Fibroblast of upper back skin (primary cell): Measurements from ENCODE around the gene LTBP2.

Experiments
- DNase-seq: peaks from one replicate; pipeline ENCODE4 v3.0.0-alpha.2; 2013

The LTBP2 gene

DNA sequence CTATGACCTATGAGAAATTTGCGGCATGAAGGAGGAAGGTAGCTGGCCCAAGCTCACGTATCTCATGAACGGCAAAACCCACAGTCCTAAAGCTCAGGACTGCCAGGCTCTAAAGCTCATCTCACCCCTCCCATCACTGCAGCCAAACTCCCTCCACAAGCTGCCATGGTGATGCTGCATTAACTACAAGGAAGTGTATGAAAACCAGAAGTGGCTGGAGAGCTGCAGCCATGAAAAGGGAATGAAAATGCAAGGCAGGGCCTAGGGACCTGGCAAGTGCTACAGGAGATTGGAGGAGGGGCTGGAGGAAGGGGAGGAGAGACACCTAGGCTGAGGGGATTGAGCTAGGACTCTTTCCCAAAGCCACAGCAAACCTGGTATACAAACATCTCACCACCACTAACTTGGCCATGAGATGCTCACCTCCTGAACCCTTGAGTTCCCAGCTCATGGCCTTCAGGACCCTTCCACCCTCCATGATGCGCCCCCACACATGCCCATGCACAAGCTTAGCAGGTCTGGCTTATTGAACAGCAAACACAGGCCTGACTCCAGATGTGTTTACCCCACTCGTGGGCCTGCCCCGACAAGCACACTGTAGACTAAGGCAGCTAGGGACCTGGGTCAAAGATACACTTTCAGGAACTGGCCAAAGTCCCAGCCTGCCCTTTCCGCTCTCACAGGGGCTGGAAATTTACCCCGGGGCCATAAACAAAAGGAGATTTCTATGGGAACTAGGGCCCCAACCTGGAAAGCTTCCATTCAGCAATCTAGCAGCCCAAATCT, 42.0 kb downstream of the LTBP2 start:
- no peak for DNase-seq

DNA sequence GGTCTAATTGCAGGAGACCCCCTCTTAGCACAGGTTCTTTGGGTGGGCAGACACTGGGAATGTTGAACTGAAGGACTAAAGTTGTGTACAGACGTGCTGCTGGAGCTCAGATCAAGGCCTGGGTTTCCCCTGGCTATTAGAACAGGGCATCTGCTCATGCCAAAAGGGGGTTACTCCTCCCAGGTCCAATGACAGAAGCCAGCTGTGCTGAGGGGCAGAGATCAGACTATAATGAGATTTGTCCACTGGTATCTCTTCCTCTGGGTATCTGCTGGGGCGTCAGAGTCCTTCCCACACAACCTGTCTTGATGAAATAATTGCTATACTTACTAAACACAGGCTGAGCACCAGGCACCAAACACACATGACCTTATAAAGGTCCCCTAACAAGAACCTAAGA, 42.6 kb downstream of the LTBP2 start:
- DNase-seq, result no peak

DNA sequence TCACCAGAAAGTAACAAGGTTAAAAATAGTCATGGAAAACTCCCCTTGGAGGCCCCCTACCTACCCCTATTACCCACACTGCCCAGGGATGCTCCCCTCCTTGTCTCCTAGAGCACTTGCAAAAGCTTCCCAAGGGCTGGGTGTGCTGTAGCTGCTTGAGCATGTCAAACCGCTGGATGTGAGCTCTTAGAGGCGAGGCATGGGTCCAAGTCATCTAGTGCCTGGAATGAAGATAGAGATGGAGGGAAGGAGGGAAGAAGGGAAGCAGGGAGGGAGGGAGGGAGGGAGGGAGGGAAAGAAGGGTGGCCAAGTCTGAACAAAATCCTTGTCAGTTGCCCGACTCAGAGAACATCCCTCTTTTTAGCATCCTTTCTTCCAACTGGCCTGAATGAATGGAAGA, 43.1 kb downstream of the LTBP2 start:
- DNase-seq, result peak; percentile 79

DNA sequence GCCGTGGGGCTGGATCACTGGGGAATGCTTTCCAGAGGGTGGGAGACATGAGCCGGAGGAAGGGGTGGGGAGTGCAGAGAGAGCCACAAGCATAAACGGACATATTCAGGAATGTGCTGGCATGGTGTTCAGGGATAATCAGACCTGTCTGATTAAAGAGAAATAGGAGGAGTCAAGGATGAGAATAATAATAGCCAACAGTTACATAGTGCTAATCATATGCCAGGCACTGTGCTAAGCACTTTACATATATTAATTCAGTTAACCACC, 43.7 kb downstream of the LTBP2 start:
- no peak for DNase-seq

DNA sequence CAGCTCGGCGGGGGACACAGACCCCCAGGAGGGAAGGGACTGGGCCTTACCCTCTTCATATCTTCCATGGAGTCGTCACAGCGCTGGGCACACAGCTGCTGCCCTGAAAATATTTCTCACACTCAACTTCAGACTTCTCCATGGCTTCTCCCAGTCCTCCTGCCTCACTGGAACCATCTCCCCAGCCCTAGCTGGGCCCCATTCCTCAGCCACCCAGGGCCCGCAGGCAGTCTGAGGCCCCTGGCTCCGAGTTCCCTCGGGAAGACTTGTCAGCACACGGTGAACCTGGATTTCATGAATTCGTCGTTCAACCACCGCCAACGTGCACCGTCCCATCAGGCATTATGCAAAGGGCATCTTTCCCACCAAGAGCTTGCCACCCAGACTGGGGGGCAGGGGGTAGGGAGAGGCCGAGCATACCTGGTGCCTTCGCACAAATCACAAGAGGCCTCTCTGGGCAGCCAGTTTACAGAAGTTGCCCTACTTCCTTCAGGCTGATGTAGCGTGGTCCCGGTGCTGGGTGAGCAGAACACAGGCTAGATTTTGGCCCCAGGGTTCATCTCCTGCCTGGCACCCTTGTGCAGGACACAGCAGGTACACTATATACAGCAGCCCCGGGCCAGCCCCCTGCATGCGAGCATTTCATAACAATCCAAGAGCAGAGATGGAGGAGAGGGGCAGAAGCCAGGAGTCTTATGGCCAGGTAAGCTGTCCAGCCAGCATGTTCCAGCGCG, 44.2 kb downstream of the LTBP2 start:
- DNase-seq, result no peak

DNA sequence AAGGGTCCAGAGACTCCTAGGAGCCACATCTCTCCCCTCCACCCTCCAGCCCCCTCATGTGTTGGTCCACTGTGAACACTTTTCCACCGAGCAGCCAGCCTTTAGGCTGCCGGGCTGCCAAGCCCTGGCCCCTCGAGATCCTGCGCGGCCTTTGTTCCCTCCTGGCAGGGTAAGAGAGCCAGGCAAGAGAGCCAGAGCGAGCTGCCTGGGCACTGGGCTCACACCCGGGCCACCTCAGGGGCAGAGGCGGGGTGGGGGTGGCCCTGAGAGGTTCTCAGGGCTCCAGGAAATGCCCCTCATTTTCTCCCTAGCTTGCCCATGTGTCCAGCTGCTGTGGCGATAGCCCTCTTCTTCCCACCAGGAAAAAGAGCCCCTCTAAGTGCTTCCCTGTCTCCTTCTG, 44.8 kb downstream of the LTBP2 start:
- DNase-seq, result no peak

DNA sequence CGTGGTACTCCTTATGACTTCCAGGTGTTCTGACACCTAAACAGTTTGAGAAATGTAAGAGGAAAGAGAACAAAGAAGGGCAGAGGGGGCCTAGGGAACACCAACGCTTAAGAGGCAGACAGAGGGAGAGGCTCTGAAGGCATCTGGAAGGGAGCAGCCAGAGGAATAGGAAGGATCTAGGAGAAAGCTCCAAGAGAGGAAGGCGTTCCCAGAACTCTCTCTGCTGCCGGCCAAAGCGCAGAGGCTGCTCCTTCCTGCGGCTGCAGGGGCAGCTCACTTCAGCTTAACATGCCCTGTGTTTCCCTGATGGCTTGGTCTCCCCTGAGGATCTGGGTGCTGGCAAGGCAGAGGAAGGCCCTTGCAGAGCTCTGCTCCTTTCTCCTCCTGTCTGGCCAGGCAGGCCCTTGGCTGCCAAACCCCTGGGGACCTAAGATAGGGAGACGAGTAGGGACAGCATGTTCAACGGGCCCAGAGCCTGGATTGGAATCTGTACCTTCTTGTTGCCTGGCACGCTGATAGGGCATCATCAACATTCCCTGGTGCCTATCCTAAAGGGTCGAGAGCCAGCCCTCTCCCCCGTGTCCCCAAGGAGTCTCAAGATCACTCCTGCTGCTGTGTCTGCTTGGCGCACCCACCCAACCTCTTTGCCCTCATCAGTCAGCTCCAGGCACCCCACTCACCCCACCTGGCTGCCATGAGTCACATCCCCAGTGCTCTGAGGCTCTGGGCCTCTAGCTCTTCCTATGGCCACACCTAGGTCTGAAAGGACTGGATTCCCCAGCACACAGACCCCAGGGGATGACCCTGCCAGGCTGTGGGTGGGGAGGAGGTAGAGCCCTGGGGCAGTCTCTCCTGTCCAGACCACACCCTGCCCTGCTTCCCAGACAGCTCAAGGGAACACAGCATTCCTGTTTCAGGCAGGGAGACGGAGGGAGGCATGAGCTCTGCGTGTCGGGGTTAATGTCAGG, 45.6 kb downstream of the LTBP2 start:
- no peak for DNase-seq

DNA sequence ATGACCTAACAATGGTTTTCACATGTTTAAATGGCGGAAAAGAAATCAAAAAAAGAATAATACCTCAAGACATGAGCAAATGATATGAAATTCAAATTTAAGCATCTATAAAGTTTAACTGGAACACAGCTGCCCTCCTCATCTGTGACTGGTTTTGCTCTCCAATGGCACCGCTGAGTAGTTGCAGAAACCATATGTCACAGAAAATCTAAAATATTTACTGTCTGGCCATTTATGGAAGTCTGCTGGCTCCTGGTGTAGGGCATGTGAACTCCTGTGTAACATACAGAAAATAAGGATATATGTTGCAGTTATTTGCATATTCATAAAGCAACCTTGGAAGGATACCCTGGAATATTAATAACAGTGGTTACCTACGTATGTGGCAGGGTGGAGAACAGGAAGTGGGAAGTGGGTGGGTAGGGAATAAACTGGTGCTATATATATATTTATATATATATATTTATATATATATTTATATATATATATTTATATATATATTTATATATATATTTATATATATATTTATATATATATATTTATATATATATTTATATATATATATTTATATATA, 48.4 kb downstream of the LTBP2 start:
- no peak for DNase-seq

DNA sequence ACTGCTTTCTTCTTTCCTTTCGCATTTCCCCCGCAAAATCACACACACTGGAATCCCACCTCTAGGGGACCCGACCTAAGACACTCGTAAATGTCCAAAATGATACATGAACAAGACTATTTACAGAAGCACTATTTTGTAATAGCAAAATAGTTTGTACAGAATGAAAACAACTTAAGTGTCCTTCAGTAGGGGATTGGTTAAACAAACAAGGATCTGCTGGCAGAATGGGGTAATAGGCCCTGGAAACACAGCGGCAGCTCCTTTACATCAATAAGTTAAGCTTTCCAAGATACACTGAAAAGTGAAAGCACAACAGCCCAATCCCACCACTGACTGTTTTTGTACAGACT, 48.8 kb downstream of the LTBP2 start:
- DNase-seq, result no peak

DNA sequence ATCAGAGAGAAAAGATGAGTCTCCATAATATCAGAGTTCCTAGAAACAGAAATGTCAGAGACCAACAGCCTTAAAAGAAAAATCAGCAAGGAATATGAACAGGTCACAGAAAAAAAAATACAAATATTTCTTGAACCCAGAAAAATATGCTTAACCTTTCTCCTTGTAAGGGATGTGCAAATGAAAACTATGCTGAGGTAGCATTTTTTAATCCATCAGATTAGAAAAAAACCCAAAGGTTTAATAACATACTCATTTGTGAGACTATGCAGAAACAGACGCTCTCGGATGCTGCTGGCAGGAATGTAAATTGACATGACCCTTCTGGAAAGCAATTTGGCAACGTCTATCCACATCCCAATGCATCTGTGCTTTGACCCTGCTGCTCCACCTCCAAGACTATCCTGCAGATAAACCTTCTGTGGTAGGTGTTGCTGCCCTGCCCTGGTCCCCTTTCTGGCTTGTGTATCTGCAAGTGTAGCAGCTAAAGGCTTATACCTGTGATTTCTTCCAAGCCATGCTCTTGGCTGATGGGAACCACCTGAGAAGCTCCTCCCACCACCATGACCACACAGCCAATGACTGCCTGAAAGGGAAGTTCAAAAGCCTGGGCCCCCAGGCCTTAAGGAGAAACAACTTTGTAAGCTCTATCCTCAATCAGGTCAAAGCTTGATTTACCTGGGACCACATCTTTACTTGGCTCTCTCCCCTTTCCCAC, 49.4 kb downstream of the LTBP2 start:
- no peak for DNase-seq

DNA sequence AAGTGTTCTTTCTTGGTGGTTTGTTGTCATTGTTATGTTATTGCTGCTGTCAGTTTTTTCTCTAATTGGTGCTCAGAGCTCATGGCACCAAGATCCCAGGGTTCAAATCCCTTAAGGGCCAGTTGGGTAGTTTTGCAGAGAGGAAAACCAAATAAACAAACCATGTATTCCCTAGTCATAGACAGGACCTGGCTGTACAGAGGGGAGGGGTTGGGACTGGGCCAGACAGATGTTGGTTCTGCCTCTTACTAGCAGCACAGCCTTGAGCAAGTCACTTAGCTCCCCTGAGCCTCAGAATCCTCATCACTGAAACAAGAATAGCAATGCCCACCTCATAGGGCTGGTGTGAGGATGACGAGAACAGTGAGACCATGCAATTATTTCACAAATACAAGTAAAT, 53.4 kb downstream of the LTBP2 start:
- no peak for DNase-seq

DNA sequence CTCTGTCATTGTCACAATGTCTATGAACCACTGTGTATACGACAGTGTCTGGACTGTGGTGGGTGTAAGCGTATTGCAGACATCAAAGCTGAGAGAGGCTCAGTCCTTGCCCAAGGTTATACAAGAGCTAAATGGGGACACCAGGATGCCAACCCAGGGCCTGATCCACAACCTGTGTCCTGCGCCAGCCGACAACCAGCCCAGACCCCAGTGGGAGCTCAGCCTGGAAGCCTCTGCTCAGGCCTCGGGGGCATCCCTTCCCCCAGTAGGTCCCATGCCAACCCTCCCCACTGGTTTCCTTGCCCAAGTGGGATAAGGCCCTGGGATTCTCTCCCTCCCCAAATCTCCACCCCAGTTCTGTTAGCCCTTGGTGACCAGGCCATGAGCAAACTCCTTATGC, 54.3 kb downstream of the LTBP2 start:
- DNase-seq, result no peak

DNA sequence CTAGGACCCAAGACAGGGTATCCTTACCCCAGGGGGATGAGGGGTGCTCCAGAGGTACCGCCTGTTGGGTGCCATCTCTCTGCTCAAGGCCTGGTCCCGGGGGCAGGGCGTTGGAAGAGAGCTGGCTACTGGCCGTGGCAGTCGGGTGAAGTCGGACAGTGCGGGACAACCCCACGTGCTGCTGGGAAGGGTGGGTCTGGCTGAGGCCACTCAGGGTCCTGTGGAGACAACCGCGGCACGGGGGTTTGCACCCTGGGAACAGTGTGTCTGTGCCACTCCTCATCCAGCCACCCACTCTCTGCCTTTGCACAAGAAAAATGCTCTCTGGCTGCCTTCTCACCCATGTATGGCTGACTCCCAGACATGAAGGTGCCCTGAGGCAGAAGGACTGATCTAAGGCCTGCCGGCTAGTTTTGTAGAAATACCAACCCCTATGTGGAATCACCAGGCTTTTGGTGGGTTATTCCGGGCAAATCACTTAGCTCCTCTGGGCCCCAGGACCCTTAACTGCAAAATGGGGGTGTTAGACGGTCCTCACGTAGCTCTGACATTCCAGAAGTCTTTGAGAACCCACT, 56.5 kb downstream of the LTBP2 start:
- no peak for DNase-seq

DNA sequence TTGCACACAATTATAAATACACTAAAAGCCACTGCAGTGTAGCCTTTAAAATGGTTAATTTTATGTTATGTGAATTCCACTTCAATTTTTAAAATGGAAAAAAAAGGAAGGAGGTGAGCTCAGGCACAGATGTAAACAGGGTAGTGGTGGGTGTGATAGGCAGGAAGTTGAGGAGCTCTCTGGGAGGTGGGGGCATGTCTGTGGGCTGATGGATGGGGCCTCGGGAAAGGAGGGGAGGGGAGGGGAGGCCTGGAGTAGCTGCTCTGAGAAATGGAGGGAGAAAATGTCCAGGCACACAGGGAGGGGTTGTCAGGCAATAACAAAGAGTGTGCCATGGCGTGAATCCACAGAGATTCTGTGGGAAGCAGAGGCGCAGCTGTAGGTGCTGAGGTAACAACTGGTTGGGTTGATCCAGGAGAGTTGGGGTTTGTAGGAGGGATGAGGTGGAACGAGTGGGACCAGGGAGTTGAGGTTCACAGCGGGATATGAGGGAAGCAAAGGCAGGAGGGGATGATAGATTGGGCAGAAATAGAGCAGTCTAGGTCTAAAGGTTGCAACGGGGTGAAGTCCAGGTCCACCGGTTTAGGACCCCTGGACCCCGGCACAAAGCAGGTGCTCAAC, 57.2 kb downstream of the LTBP2 start:
- DNase-seq, result no peak

DNA sequence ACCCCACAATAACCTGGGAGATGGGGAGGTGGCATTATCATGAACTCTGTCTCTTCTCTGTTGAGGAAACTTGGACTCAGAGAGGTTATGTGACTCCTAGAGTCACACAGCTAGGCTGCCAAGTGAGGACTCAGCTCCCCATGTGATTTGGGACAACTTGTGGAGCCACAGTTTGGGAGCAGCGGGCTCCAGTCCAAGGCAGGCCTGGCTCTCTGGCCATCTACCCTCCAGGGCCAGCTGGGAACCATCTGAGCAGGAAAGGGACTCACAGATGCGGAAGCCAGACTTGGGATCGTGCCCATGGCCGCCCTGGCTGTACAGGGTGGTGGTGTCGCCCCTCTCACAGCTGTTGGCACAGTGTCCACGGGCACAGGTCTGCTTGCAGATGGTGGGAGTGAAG, 59.4 kb downstream of the LTBP2 start:
- no peak for DNase-seq

DNA sequence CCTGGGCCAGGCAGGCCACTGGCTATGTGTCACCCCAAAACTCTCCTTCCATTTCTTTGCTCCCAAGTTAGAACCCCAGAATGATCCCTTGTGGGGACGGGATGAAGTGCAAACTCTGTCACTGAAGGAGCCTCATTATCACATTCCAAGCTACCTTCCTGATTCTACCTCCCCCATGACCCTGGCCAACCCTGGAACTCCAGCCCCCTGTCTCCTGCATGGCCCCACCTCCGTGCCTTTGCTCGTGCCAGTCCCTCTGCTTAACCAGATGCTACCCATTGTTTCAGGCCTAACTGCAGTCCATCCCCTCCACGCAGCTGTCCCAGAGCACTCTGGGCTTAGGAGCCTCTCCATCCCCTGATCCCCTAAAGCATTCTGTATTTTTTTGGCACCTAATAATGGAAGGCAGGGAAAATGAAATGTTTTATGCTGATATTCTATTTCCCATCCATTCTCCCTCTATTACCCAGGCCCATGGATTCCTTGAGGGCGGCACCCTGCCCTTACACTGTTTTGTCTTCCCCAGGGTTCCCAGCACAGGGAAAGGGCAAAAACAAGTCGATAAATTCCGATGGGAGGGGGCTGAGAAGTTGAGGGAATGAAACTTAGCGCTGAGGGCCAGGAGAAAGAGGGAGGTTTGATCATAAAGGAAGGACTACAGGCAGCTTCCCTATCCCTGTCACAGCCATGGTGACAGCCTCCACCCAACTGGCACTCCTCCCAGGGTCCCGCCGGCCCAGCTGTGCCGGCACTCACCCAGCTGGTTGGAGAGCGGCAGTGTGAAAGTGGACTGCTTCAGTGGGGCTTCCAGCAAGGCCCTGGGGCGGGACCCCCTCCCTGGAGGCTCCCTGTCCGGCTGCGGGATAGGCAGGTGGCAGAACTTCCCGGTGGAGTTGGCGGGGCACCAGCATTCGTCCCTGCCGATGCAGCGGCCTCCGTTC, 60.3 kb downstream of the LTBP2 start:
- DNase-seq, result no peak

DNA sequence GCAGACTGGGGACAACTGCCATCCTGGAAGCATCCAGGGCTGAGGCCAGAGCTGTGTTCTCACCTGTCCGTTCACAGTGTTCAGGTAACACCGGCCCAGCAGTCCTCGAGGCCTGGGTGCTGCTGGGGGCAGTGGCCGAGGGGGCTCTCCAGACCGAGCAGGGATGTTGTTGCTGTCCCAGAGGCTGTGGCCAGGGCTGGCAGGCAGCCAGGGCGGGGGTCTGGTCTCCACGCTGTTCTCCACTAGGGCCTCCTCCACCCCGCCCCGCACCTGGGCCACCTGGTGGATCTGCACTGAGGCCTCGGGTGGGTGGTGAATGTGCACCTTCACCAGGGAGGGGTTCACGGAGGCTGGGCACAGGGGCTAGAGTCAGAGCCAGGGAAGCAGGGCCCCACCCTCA, 61.0 kb downstream of the LTBP2 start:
- no peak for DNase-seq

DNA sequence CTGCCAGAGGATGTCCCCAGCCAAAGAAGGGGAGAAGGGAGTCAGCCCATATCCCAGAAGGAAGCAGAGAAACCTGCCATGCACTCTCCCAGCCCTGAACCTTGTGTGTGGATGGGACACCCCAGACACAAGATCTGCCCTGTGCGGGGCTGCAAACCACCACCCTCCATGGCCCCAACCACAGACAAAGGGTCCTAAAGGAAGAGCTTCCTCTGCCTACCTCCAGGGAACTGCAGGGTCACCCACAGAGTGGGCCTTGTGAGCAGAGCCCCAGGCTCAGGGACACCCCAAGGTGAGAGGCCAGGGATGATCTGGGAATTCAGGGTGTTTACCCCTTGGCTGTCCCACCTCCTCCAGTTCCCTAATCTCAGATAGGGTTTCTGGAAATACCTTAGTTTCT, 62.0 kb downstream of the LTBP2 start:
- no peak for DNase-seq

DNA sequence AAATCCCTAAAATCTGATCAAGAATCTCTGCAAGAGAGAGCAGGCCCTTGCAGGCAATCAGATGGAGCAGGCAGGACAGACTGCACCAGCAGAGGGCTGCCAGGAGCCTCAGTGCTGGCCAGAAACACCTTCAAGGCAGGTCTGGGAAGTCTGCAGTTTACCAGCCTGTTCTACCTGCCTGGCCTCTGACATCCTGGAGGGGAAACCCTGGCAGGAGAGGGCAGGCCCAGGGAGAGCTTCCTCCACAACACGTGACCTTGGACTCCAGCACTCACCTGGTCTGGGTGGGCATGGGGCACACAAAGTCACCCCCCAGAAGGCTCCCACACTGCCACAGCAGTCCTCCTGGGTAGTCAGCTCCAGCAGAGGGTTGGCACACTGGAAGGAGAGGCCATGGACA, 62.4 kb downstream of the LTBP2 start:
- DNase-seq, result no peak

DNA sequence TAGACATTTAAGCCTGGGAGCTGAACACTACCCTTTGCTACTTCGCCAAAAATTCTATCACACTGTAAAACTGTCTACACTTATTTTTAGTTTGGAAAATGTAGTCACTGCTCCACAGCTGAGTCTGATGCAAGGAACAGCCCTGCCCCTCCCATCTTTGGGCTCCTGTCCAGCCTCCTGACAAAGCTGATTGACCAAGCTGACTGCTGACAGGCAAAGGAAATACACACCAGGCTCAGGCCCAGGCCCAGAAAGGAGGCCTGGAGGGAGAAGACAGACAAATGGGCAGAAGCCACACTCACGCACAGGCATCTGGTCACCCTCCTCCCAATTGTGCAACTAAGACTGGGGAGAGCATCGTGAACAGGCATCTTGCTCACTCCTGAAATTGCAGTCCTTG, 63.2 kb downstream of the LTBP2 start:
- peak; percentile 94 for DNase-seq
